Stimulated activated CD8-positive, alpha-beta memory T cell treated with anti-CD3 and anti-CD28 coated beads, Interleukin-12 subunit alpha, Interleukin-12 subunit beta, amount 100 ng/mL, for 24 hours (primary cell): ENCODE data around the gene PITHD1.
A peak's percentile ranks its signal among the peaks of the same experiment; 100 is the strongest.
"Not testable (repeated sequence)": the region's sequence is repeated elsewhere in the genome, so short reads cannot be mapped to it uniquely, and the experiment has no call there.

Source experiments
- DNase-seq: peaks from one replicate; pipeline ENCODE4 v3.0.0-alpha.2; 2020; ENCODE audit errors: extremely low read depth

PITHD1 gene

GRCh38 chr1:23798662-23799142 is 20.5 kb downstream of the PITHD1 start:
- DNase-seq: no peak

DNA sequence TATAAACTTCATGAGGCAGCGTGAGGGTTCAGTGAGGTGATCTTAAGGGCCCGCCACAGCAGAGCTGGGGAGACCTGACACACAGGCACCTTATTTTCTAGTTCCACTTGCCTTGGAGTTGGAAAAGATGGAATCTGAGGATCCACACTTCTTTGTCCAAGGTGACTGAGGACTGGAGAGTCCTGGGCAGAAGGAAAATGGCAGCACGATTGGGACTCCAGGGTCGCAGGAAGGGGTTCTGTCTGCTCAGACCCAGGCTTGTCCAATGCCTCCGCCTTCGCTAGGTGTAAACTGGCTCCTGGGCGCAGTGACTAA is 21.0 kb downstream of the PITHD1 start:
- DNase-seq: no peak

DNA sequence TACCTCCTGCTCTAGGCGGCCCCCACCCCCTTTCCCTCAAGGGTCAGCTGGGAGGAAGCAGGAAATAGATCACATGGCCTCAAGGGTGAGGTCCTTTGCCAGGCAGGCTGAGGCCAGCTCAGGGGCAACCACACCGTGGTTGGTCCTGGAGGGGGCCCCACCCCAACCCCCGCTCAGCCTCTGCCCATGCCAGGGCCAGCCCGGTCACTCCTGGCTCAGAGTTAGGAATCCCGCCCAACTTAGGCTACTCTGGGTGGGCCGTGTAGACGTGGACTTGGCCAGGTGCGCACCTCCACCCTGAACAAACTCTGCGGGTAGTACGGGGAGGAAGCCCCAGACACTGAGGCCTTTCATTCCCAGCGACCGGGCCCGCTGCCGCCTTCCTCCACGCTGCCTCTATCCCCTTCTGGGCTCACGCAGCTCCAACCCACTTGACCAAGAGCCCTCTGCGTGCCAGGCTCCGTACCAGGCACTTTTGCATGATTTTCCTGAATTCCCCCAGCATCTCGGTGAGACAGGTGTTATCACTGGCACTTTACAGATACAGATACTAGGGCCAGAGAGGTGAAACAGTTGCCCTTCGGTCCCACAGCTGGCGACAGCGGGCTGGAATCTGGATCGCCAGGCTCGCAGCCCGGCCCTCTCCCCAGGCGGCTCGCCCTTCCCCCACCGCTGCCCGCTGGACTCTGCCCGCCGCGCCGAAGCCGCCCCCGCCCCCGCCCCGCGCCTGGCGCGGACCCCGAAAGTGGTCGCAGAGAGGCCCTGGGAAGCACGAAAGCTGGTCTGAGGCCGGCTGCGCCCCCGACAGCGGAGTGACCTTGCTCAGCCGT is 21.6 kb downstream of the PITHD1 start:
- DNase-seq: no peak

DNA sequence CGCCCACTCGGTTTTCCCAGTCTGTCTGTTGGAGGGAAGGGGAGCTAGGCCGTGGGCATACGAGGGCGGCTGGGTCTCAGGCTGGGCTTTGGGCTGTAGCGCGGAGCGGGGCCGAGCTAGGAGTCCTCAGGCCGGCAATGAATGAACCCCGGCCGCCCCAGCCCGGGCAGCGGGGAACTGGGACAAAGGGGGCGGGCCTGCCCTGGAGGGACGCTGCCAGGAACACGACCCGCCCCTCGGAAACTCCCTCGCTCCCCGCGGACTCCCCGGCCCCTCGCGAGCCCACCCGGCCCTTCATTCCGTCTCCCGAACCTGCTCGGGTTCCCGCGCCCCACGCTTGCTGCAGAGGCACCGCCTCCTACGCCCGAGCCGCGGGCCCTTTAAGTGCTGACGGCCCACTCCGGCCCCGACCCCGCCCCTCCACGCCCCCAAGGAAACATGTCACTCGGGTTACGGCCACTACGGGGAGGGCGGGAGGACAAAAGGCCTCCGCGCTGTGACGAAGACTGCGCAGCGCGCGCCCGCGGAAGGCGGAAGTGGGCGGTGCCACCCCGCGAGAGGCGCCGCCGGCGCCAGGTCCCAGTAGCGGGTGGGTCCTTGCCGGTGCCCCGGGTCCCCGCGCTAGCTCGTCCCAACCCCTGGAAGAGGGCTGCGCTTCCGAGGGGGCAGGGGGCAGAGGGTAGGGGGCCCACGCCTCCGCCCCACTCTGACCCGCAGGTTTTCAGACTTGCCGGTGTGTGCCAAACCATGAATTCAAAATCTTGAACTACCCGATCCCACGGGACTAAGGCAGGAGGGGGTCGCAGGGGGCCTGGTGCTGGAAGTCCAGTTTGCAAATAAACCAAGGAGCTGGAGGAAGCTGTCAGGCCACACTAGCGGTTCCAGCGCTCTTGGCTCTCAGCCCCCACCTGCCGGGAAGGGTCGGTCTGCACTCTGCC is 22.5 kb downstream of the PITHD1 start, which contains the start of gene GALE:
TSS of gene GALE (minus strand) at position 355 of the 938 bp plus-strand sequence. CDS start 1,747 bp downstream, outside the sequence.
- DNase-seq: peak; percentile 98

DNA sequence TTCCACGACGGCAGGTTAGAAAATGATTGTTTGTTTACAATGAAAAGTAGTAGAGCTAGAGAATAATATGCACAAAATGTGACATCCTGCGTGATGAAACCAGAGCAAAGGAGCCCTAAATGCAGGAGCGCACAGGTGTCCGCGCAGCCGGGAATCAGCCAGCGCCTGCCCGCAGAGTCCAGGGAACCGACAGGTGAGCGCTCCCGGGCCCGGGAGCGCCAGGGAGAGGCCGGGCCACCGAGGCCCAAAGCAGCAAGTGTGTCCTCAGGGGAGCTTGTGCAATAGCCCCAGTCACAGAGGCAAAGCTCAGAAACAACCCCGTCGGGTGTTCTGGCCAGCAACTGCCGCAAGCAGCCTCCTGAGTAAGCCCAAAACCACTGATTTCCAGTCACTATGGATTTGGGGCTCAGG is 23.1 kb downstream of the PITHD1 start:
- DNase-seq: no peak

- no peak for DNase-seq
Observed at GRCh38 chr1:23801876-23802275, 23.7 kb downstream of the PITHD1 start.

GRCh38 chr1:23802809-23803342 is 24.7 kb downstream of the PITHD1 start:
- DNase-seq: not testable (repeated sequence)

- no peak for DNase-seq
Observed at GRCh38 chr1:23803674-23804073, 25.5 kb downstream of the PITHD1 start.

GRCh38 chr1:23804183-23804835 is 26.1 kb downstream of the PITHD1 start:
- DNase-seq: no peak

DNA sequence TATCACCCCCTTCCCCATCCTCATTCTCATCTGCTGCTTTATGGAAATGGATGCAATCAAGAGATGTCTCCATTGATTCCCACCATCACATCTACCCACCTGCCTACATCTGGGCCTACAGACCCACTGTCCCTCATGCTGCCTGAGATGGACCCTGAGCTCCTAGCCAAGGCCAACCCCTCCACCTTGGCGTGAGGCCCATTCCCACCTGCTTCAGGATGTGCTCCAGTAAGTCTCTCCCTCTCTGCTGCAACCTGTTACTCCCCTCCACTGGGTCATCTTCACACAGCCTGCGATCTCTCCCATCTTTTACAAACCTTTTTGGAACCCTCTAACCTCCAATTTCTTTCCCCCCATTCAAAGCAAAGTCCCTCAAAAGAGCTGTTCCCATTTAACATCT is 26.8 kb downstream of the PITHD1 start:
- no peak for DNase-seq

DNA sequence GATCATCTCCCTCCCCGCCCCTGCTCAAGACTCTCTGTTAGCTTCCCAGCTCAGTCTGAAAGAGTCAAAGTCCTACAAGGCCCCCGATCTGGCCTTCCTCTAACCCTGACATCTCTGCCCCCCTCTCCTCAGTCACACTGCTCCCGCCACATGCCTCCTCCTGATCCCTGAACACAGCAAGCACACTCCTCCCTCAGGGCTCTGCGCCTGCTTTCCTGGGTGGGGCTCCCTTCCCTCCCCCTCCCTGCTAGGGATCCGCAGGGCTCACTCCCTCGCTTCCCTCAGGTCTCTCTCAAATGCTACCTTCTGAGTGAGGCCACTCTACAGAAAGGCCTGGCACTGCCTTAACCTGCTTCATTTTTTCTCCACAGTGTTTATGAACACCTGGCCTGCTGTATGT is 28.1 kb downstream of the PITHD1 start:
- DNase-seq: no peak

DNA sequence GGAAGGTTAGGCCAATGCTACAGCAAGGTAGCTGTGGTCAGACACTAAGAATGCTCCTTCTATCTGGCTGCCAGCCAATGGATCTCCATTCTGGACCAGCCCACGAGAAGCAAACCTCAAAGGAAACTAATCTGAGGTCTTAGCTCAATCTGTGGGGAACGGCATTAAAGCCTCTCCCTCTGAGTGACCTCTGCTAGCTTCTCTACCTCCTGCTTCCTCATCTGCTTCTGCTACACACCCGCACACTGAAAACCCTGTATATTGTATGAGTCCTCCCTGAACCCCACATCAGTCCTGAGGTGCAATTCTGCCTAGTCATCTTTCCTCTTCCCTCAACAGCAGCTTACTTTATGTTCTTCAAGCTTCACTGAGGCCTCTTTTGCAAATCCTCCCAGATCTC is 29.2 kb downstream of the PITHD1 start:
- no peak for DNase-seq

DNA sequence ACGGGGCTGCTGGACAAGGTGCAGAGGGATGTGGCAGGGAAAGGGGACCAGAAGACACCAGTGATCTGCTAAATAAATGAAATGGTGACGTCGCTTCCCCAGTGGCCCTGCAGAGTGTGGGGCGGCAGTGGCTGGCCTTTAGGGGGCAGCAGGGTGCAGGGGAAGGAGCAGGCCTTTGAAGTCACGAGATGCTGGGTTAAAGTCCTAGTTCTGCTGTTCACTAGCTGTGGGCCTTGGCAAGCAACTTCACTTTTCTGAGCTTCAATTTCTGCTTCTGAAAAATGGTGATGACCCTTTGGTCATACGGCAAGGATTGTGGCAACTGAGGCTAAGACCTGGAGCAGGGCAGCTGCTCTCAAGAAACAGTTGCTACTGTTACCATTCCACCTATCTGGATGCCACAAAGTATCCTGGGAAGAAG is 31.5 kb downstream of the PITHD1 start:
- DNase-seq: no peak

GRCh38 chr1:23810818-23811540 is 32.8 kb downstream of the PITHD1 start:
- DNase-seq: no peak

- DNase-seq: no peak
Observed at GRCh38 chr1:23814016-23814415, 35.8 kb downstream of the PITHD1 start.

- no peak for DNase-seq
Observed at GRCh38 chr1:23816361-23816760, 38.1 kb downstream of the PITHD1 start.

DNA sequence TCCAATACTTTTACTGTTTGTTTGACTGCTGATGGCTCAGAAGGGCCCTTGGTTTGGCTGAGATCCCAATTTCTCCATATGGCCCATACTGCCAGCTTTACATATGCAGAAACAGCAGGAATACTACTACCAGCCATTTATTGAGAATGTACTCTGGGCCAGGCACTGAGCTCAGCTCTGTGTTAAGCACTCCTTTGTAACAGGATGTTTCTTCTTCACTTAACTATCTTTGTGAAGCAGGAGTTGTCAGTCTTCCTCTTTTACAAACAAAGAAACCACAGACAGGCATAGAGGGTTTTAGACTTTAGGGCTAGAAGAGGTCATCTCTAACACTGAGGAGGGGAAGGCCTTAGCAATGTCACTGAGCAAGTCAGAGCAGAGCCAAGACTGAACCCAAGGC is 38.7 kb downstream of the PITHD1 start:
- DNase-seq: no peak

GRCh38 chr1:23817633-23818032 is 39.4 kb downstream of the PITHD1 start:
- no peak for DNase-seq

- no peak for DNase-seq
Observed at GRCh38 chr1:23823767-23824166, 45.5 kb downstream of the PITHD1 start.

DNA sequence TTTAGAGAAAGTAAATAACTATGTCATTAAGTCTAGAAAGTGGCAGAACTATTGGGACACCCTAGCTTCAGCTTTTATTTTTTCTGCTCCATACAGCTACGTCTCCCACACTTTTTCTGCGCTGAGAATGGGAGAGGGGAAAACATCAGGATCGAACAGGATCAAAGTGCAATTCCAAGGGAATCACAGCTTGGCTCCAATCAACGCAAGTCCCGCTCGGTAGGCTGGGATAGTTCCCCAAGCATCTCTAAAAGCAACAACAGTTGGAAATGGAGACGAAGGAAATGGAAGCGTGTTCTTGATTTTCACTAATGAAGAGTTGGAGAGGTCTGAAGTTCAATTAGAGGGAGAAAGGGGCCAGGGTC is 46.5 kb downstream of the PITHD1 start:
- no peak for DNase-seq

DNA sequence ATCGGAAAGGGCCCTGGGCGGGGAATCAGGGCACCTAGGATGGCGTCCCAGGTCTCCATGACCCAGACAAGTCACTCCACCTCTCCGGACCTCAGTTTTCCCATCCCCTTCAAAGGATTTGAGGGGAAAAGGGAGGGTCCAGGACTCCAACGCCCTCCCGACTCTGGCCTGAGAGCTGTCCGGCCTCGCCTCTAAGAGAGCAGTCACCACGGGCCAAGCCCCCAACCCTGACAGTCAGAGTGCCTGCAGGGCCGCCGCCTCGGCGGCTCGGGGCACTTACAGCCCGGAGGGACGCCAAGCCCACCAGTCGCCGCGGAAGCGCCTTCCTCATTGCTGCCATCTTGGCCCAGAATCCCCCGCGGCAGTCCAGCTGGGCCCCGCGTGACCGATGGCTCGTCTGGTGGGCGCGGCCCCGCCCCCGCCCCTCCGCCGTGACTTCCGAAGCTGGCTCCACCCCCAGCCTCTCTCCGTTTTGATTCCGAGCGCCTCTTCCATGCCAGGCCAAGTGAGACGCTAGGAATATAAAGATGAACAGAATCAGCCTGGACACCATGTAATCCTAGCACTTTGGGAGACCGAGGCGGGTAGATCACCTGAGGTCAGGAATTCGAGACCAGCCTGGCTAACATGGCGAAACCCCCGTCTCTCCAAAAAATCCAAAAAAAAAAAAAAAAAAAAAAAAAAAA is 47.0 kb downstream of the PITHD1 start, which contains the start of gene HMGCL:
TSS of gene HMGCL (minus strand) at position 354 of the 686 bp plus-strand sequence. CDS start at position 340, 14 bp downstream.
- peak; percentile 78 for DNase-seq
